NCI-H1417 treated with DMSO at 0.1 percent for 48 hours (cell line): ENCODE results near the gene C15orf61.

ENCODE experiments used
- DNase-seq: peaks from one replicate; lab custom pipeline; 2025; lab: John Stamatoyannopoulos, UW

Gene C15orf61

DNA sequence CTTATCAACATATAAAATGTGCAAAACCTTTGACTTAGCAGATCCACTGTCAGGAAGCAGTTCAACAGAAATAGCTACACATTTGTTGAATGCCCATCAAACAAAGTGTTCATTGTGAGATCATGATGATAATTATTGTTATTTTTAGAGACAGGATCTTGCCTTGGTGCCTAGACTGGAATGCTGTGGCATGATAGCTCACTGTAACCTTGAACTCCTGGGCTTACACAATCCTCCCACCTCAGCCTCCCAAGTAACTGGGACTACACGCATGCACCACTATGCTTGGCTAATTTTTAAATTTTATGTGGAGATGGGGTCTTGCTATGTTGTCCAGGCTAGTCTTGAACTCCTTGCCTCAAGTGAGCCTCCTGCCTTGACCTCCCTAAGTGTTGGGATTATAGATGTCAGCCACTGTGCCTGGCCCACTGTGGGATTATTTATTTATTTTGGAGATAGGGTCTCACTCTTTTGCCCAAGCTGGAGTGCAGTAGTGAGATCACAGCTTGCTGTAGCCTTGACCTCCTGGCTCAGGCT, 30.3 kb downstream of the C15orf61 start:
- no peak for DNase-seq

DNA sequence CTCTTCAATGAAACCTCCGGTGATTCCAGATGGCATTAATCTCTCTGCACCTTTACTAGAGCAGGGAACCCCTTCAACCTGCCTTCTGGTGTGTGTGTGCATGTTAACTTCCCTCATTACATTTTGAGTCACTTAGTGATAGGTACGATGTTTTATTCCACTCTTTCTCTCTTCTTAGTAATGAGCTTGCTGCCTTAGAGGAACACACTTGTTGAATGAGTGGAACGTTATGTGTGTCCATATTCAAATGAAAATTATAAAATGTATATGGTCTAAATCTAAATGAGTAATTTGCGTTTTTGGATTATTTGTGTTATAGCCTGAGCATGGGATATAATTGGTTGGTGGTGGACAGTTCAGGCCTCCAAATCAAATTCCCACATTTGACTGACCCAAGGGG, 33.6 kb downstream of the C15orf61 start:
- no peak for DNase-seq

DNA sequence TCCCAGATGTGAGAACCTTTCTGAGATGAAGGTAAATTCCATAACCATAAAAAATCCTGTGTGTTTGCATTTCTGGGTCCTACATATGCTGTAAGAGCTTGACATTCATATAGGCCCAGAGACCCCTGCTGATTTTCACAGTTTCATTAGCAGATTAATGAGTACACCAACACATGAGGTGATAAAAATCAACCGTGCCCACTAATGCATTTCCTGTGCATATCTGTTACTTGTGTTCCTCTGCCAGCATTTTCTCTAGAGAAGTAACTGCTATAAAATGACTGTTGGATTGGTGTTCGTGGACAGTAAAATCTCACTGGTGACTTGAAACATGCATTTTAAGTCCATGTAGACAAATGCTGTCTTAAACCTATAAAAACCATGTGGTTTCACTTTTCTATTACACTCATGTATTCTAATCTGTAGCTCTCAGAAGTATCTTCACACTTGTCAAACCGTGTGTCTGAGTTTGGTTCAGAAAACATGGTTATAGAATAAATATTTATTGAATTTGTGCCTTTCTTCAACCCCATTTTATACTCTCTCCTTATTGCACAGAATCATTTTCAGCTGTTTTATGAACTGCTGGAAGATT, 36.1 kb downstream of the C15orf61 start:
- no peak for DNase-seq

DNA sequence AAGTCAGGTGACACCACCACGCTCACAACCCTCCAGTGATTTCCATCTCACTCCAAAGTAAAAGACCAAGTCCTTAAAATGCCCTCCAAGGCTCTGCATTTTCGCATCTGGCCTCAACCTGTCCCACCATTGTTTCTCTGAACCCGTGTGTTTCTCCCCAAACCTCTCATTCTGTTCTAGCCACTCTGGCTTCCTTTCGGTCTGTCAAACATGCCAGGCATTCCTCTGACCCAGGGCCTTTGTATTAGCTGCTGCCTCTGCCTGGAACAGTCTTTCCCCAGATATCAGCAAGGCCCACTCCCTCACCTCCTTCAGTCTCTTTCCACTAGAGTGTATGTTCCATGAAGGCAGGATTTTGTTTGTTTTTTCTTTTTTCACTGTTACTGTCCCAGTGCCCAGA, 37.6 kb downstream of the C15orf61 start:
- DNase-seq: no peak

DNA sequence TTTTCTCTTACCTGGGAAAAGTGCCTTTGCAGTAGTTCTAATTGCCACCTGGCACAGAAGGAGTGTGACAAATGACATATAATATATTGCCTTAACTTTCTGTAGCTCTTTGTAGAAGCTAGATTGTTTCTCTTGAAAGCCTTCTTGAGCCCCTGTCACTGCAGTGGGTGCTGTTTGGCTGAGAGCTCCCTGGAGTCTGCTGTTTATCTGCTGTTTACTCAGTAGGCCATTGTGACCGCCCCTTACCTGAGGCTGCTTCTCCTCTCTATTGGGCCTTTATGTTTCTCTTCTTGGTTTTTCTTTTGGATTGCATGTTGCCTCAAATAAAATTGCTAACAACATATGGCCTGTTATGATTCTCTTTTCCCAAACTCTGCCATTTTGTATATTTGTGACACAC, 38.2 kb downstream of the C15orf61 start:
- DNase-seq: peak; percentile 25

DNA sequence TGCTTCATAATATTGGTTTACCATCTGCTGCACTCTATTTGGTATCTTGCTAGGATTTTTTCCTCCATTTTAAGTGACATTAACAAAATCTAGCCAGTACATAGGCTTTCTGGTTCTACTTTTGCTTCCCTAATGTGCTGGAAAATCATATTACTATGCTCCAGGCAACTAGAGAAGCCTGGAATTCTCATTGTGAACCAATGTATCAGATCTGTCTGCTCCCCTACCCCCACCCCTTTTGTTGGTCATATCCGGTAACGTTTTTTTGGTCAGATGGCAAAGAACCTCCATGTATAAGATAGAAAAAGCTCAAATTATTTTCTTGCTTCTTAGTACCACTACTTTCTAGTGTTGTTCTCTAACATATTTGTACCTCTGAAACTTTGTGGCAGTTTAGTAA, 38.6 kb downstream of the C15orf61 start:
- no peak for DNase-seq

DNA sequence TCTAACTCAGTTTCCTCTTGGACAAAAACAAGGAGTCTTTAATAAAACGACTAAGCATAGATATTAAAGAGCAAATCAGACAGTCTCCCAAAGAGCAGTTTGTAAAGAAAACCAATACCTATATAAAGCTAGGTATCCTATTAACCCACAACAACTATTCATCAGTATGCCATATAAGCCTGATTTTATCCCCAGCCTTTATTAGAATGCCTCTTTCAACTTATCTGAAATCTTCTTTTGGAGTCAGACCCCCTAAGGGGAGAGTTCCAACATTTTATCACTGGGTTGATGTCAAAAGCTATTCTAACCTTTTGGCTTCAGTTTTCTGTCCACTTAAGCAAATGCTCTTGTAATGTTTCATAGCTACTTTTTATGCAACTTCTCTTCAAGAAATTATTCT, 39.4 kb downstream of the C15orf61 start:
- no peak for DNase-seq

DNA sequence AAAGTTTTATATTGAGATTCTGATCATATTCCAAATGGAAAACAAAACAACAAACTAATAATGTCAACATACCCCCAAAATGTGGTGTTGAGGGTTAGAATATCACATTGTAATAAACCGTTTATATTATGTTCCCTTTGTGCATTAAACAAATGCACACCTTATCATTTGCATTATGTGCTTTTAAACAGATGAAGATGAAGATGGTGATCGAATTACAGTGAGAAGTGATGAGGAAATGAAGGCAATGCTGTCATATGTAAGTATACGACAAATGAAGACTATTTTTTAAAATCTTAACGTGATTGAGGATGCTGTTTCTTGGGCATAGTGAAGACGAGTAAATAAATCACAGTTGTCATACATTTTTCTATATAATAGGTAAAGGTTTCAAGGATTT, 42.2 kb downstream of the C15orf61 start:
- DNase-seq: no peak

DNA sequence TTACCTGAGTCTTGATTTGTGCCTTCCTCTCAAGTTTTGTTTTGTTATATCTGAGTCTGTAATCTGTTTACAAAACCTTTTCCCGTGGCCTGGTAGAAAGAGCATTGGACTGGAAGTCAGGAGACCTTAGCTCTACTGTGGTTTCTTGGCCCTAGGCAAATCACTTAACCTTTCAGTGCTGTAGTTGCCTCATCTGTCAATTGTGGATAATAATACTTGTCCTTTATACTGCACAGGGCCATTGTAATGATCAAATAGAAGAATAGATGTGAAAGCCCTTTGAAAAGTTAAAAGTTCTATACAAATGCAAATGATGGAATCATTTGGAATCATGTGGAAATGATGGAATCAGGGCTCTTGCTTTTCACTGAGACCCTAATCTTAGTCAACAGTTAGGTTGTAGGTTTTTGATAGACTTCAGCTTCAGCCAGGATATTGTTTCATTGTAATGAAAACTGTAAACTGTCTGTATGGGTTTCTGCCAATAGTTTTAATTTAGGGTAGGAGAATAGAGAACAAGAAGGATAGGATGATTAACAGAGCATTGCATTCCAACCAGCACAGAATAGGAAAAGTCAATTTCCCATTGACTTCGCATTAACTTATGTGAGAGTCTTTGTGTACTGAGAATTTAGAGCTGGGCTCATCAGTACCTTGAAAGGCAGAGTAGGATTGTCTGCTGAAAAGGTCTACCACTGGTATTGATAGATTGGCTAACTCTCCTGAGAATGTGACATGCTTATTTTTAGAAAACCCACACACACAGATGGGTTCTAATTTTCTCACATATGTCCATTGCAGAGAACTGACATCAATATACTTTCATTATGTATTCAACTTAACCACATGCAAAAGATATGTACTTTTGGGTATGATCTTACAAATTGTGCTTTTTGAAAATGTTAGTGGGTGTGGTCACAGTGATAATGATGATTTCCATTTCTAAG, 43.4 kb downstream of the C15orf61 start:
- DNase-seq: no peak

DNA sequence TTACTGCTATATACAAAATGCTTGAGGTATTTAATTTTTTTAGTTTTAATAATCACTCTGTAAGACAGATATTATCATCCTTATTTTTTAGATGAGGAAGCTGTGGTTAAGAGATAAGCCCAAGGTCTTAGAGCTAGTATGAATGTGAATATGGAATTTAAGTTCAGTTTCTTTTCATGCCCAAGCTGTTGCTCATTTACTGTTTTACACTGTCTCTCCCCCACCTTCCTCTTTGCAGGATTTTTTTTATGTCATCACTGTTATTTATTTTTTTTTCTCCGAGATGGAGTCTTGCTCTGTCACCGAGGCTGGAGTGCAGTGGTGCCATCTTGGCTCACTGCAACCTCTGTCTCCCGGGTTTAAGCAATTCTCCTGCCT, 44.0 kb downstream of the C15orf61 start:
- no peak for DNase-seq

DNA sequence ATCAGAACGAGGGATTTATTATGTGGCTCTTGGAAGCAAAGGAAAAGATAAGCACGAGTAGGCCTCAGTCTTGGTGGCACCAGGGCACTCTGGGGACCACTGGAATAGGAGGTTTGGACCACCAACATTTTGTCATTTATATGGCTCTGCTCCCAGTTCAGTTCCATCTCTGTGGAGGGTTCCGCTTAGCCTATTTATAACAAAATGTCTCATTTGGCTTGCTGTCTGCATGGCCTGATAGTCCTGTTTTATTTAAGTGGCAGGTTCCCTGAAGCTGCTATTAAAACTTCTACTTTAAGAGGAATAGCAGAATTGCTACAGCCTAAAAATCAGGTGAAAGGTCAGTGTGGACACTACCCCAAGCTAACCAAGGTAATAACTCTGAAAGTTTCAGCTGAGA, 48.7 kb downstream of the C15orf61 start:
- DNase-seq: no peak

DNA sequence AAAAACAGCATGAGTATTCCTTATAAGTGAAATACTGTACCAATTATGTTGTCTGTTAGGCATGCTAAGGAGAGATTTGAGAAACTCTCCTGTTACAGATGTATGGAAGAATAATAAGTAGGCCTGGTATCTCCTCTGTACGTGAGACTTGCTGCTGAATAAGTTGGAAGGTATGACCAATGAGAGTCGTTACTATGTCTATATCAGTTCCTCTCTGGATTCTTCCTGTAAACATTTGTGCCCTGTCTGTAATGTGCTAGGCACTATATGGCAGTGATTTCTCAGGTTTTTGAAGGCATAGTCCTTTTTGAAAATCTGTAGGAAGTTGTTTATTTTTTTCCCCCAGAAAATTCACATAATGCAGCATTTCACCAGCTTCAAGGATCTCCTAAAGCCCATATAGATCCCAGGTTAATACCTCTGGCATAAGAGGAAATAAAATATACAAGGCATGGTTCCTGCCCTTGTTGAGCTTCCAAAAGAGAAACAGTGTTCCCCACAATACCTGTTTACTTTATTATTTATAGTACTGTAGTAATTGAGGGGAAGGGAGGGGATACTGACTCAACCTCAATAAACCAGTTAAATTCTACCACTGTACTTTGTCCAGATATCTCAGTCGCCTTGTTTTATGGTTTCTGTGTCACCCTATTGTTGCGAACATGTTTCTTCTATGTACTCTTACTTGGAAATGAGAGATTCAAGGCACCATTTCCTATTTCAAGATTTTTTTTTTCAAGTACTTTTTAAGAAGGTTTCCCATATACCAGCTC, 50.1 kb downstream of the C15orf61 start:
- no peak for DNase-seq

DNA sequence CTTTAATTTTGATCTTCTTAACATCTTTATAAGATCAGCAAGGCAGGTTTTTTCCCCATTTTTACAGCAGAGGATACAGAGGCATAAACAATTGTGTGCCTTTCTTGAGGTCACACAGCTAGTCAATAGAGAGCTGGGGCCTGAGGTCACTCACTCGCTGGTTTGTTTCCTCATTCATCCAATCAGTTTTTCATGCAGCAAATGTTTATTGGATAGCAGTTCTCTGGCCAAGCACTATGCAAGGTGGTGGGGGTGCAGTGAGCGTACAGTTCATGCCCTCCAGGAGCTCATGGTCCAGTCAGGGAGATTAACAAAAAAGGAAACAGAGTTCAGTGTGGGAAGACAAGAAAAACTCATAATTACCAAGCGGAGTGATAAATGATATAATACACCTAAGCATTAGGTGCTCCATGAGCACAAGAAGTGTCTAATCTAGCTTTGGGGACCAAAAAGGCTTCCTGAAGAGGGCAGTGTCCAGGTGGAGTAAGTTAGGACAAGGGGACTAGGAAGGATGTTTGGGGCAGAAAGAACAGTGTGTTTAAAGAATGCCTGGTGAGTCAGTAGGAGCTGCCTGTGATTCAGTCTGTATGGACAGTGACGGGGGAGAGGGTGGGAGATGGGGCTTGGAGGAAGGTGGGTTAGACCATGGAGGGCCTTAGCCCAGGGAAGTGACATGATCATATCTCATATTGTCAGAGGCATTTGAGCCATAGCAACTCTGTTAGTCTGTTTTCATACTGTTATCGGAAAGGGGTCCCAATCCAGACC, 50.9 kb downstream of the C15orf61 start:
- no peak for DNase-seq

DNA sequence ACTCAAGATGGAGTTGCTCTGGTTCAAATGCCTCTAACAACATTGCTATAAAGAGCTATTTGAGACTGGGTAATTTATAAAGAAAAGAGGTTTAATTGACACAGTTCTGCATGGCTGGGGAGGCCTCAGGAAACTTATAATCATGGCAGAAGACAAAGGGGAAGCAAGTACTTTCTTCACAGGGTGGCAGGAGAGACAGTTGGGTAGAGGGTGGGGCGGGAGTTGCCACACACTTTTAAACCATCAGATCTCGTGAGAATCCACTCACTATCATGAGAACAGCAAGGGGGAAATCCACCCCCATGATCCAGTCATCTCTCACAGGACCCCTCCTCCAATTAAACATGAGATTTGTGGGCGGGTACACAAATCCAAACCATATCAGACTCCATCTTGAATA, 52.3 kb downstream of the C15orf61 start:
- DNase-seq: no peak

DNA sequence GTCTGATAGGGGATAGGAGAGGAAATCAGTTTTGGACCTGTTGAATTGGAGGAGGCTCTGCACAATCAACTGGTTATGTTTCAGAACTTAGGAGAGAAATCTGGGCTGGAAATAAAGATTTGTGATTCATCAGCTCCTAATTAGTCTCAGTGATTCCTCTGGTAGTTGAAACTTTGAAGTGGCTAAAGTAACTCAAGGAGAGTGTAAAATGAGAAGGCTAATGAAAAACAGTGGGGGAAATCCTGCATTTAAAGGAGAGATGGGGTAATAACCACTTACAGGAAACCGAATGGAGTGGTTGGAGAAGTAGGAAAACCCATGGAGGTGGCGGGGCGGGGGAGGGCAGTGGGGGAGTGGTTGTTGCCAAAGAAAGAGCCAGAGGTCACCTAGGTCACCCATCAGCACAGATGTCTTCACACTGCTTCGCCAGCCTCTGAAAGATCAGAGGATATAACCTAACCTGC, 54.1 kb downstream of the C15orf61 start:
- no peak for DNase-seq

DNA sequence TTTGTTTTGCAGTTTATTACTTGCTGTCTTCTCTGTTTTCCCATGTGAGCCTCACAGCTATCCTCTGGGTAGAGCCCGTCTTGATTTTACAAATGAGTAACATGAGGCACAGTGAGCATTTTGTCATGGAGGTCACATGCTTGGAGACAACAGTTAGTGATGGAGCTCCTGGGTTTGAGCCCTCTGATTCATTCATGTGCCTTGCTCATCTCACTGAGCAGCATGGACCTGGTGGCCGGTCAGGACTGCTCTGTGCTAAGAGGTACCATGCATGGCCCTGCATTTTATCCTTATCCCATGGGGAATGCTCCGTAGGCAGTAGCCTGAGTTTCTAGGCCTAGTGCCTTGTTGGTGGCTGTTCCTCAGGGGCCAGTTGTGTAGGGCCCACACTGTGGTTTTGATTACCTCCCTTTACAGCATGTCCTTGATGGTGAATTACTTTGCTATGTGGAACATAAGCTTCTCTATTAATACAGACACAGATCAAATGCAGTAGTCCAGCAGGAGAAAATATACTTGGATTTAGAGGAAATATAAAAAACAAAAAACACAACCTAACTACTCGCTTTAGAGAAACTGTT, 57.2 kb downstream of the C15orf61 start:
- DNase-seq: no peak

DNA sequence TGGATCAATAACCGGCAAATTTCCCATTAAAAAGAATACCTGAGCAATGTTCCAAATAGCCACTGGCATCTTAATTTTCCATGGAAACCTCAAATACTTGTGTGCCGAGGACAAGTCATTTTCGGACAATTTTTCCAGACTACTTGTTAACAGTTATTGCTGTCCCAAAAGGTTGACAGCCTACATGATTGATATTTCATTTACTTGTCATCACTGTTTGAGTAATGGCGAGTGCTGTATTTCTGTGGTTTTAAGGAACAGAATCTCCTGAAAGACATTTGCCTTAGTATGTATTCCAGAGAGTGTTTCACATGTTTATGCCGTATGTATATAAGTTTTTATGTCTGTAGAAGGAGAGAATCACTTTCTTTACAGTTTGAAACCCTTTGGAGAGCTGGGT, 58.2 kb downstream of the C15orf61 start:
- no peak for DNase-seq
